Bronchial epithelial cell (primary cell): ENCODE results near the gene MINDY4B. TPM values are rescaled to one million over a fixed set of nuclear protein-coding genes. Genes with fewer than 3 reads are reported as not detected.
A peak's percentile ranks its signal among the peaks of the same experiment; 100 is the strongest.

Source experiments
- DNase-seq: peaks from one replicate; pipeline ENCODE4 v3.0.0-alpha.2; 2010; ENCODE audit warnings: low read depth
- FAIRE-seq: peaks from 2 replicates; lab custom pipeline; 2011; peaks lifted over from hg19 to GRCh38; lab: Jason Lieb, UNC
- H3K27me3 ChIP-seq: 2 replicates; pipeline ENCODE4 v1.5.1; 2011; ENCODE audit warnings: low read length; ENCODE audit not compliant: control insufficient read depth, insufficient read depth
- H3K36me3 ChIP-seq: 2 replicates; pipeline ENCODE4 v1.5.1; 2011; ENCODE audit warnings: low read length; ENCODE audit not compliant: control insufficient read depth, insufficient read depth
- H3K4me3 ChIP-seq: 2 replicates; pipeline ENCODE4 v1.5.1; 2011; ENCODE audit warnings: mild to moderate bottlenecking, low read depth, low read length, control low read depth
- CTCF ChIP-seq: IDR thresholded peaks from 2 replicates; pipeline ENCODE4 v1.5.1; 2011; ENCODE audit warnings: mild to moderate bottlenecking, moderate library complexity, low read length, control low read depth, inconsistent platforms; ENCODE audit not compliant: insufficient read depth, severe bottlenecking
- total RNA-seq: library from RNA; depleted of rRNA; stranded (reverse); fragments of >200 nt; gene quantifications from 2 replicates; pipeline ENCODE4 v1.2.1, GENCODE V29; 2014

MINDY4B gene
- total RNA-seq, 1 donor from 2014 or later = not detected

GRCh38 chr3:150847433-150847832, 57.8 kb downstream of the MINDY4B start:
- no peaks in the 10 kb centered on the region for H3K36me3 ChIP-seq
- DNase-seq (no peak), FAIRE-seq (no peak)
- no peaks in the 10 kb centered on the region for H3K27me3 ChIP-seq
- H3K4me3 ChIP-seq = no peak overlapping the region
- no peak for TF ChIP-seq CTCF

GRCh38 chr3:150844484-150844883, 60.8 kb downstream of the MINDY4B start:
- TF ChIP-seq CTCF = no peak
- no peak for FAIRE-seq

GRCh38 chr3:150843241-150843640, 62.0 kb downstream of the MINDY4B start:
- FAIRE-seq (no peak), DNase-seq (no peak)
- Histone ChIP-seq H3K27me3 (peaks cover 4% of the 10 kb centered on the region), H3K36me3 (no peaks in the 10 kb centered on the region), H3K4me3 (no peak overlapping the region)
- no peak for TF ChIP-seq CTCF

More at GRCh38 chr3:150844484-150844883, 60.8 kb downstream of the MINDY4B start:
- Histone ChIP-seq H3K4me3 (no peak overlapping the region), H3K36me3 (no peaks in the 10 kb centered on the region), H3K27me3 (no peaks in the 10 kb centered on the region)
- no peak for DNase-seq

- TF ChIP-seq CTCF = peak; percentile 5
- Histone ChIP-seq H3K36me3 (no peaks in the 10 kb centered on the region), H3K4me3 (no peak overlapping the region), H3K27me3 (peaks cover 4% of the 10 kb centered on the region)
- FAIRE-seq = no peak
- no peak for DNase-seq
Observed at GRCh38 chr3:150840802-150841515, 64.3 kb downstream of the MINDY4B start.

GRCh38 chr3:150830745-150831144, 74.5 kb downstream of the MINDY4B start:
- DNase-seq (no peak), FAIRE-seq (no peak)
- H3K36me3 ChIP-seq = no peaks in the 10 kb centered on the region

More at GRCh38 chr3:150830745-150831144, 74.5 kb downstream of the MINDY4B start:
- Histone ChIP-seq H3K27me3 (no peaks in the 10 kb centered on the region), H3K4me3 (no peak overlapping the region)
- no peak for TF ChIP-seq CTCF
